ENCODE results near the gene P4HA2. TPM values are rescaled to one million over a fixed set of nuclear protein-coding genes. Genes with fewer than 3 reads are reported as not detected.

Gene P4HA2
- total and polyA plus RNA-seq, 2 experiments from 2014 or later = 5.9 to 8.0 TPM

DNA sequence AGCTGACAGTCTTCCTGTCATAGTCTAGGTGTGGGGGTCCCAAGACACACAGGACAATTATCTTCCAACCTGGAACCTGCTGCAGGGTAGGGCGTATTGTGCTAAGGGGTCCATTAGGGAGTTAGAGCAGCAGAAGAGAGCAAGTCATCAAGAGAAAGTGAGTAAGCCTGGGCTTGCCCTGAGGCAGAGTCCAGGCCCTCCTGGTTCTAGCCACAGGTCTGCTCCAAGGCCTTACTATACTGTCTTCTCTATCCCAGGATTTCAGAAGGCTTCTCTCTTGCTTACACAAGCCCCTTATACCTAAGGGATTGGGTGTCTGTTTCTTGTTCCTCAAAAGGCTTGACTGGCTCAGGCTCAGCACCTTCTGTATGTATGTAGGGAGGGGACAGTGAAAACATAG is 7.7 kb downstream of the P4HA2 start:
- Histone ChIP-seq H3K9me2 (ENCODE audit: insufficient read depth) (no peaks in the 10 kb centered on the region), H3K79me2 (replicated peaks; ENCODE audit: insufficient read depth) (no peaks in the 10 kb centered on the region), H3K4me2 (no peak overlapping the region), H3K27ac (ENCODE audit: low read depth) (no peak overlapping the region), H2AFZ (no peak overlapping the region), H3K4me1 (ENCODE audit: insufficient read depth) (no peaks in the 10 kb centered on the region), H3K4me3 (no peak overlapping the region), H3F3A (replicated peaks; ENCODE audit: low read depth) (no peaks in the 10 kb centered on the region), H4K20me1 (replicated peaks; ENCODE audit: insufficient read depth) (no peaks in the 10 kb centered on the region), H3K36me3 (ENCODE audit: insufficient read depth) (no peaks in the 10 kb centered on the region), H3K27me3 (ENCODE audit: insufficient read depth) (no peaks in the 10 kb centered on the region)
- Mint-ChIP-seq H3K27me3 (ENCODE audit: insufficient read depth, low read depth, poor library complexity) (peaks cover 5% of the 10 kb centered on the region), H3K36me3 (ENCODE audit: low read depth) (no peaks in the 10 kb centered on the region), H3K4me1 (peaks cover 1% of the 10 kb centered on the region), H3K27ac (no peak overlapping the region), H3K4me3 (no peak overlapping the region), H3K9me3 (no peaks in the 10 kb centered on the region)
- TF ChIP-seq, protein P1, sequence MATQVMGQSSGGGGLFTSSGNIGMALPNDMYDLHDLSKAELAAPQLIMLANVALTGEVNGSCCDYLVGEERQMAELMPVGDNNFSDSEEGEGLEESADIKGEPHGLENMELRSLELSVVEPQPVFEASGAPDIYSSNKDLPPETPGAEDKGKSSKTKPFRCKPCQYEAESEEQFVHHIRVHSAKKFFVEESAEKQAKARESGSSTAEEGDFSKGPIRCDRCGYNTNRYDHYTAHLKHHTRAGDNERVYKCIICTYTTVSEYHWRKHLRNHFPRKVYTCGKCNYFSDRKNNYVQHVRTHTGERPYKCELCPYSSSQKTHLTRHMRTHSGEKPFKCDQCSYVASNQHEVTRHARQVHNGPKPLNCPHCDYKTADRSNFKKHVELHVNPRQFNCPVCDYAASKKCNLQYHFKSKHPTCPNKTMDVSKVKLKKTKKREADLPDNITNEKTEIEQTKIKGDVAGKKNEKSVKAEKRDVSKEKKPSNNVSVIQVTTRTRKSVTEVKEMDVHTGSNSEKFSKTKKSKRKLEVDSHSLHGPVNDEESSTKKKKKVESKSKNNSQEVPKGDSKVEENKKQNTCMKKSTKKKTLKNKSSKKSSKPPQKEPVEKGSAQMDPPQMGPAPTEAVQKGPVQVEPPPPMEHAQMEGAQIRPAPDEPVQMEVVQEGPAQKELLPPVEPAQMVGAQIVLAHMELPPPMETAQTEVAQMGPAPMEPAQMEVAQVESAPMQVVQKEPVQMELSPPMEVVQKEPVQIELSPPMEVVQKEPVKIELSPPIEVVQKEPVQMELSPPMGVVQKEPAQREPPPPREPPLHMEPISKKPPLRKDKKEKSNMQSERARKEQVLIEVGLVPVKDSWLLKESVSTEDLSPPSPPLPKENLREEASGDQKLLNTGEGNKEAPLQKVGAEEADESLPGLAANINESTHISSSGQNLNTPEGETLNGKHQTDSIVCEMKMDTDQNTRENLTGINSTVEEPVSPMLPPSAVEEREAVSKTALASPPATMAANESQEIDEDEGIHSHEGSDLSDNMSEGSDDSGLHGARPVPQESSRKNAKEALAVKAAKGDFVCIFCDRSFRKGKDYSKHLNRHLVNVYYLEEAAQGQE (IDR thresholded peaks at IDR 0.05; ENCODE audit: unreplicated experiment) = no peak
- TF ChIP-seq ZNF331 (CRISPR knock-in tag; IDR thresholded peaks at IDR 0.05; ENCODE audit: low read depth) (no peak), EZH2 (IDR thresholded peaks at IDR 0.05; ENCODE audit: low read depth, unreplicated experiment) (no peak), ZNF114 (CRISPR knock-in tag; IDR thresholded peaks at IDR 0.05) (no peak), JUNB (IDR thresholded peaks at IDR 0.05; ENCODE audit: unreplicated experiment) (no peak), NANOG (IDR thresholded peaks at IDR 0.05; ENCODE audit: borderline replicate concordance) (no peak), STAT1 (IDR thresholded peaks at IDR 0.05; ENCODE audit: unreplicated experiment) (no peak), EZH2phosphoT487 (IDR thresholded peaks at IDR 0.05; ENCODE audit: unreplicated experiment) (no peak), CREB1 (CRISPR knock-in tag; IDR thresholded peaks at IDR 0.05; ENCODE audit: low read depth) (no peak), POLR2AphosphoS5 (IDR thresholded peaks at IDR 0.05; ENCODE audit: low read depth) (no peak)
- TF ChIP-seq, protein P2, sequence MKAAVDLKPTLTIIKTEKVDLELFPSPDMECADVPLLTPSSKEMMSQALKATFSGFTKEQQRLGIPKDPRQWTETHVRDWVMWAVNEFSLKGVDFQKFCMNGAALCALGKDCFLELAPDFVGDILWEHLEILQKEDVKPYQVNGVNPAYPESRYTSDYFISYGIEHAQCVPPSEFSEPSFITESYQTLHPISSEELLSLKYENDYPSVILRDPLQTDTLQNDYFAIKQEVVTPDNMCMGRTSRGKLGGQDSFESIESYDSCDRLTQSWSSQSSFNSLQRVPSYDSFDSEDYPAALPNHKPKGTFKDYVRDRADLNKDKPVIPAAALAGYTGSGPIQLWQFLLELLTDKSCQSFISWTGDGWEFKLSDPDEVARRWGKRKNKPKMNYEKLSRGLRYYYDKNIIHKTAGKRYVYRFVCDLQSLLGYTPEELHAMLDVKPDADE (IDR thresholded peaks at IDR 0.05) = no peak
- TF ChIP-seq, protein P3, sequence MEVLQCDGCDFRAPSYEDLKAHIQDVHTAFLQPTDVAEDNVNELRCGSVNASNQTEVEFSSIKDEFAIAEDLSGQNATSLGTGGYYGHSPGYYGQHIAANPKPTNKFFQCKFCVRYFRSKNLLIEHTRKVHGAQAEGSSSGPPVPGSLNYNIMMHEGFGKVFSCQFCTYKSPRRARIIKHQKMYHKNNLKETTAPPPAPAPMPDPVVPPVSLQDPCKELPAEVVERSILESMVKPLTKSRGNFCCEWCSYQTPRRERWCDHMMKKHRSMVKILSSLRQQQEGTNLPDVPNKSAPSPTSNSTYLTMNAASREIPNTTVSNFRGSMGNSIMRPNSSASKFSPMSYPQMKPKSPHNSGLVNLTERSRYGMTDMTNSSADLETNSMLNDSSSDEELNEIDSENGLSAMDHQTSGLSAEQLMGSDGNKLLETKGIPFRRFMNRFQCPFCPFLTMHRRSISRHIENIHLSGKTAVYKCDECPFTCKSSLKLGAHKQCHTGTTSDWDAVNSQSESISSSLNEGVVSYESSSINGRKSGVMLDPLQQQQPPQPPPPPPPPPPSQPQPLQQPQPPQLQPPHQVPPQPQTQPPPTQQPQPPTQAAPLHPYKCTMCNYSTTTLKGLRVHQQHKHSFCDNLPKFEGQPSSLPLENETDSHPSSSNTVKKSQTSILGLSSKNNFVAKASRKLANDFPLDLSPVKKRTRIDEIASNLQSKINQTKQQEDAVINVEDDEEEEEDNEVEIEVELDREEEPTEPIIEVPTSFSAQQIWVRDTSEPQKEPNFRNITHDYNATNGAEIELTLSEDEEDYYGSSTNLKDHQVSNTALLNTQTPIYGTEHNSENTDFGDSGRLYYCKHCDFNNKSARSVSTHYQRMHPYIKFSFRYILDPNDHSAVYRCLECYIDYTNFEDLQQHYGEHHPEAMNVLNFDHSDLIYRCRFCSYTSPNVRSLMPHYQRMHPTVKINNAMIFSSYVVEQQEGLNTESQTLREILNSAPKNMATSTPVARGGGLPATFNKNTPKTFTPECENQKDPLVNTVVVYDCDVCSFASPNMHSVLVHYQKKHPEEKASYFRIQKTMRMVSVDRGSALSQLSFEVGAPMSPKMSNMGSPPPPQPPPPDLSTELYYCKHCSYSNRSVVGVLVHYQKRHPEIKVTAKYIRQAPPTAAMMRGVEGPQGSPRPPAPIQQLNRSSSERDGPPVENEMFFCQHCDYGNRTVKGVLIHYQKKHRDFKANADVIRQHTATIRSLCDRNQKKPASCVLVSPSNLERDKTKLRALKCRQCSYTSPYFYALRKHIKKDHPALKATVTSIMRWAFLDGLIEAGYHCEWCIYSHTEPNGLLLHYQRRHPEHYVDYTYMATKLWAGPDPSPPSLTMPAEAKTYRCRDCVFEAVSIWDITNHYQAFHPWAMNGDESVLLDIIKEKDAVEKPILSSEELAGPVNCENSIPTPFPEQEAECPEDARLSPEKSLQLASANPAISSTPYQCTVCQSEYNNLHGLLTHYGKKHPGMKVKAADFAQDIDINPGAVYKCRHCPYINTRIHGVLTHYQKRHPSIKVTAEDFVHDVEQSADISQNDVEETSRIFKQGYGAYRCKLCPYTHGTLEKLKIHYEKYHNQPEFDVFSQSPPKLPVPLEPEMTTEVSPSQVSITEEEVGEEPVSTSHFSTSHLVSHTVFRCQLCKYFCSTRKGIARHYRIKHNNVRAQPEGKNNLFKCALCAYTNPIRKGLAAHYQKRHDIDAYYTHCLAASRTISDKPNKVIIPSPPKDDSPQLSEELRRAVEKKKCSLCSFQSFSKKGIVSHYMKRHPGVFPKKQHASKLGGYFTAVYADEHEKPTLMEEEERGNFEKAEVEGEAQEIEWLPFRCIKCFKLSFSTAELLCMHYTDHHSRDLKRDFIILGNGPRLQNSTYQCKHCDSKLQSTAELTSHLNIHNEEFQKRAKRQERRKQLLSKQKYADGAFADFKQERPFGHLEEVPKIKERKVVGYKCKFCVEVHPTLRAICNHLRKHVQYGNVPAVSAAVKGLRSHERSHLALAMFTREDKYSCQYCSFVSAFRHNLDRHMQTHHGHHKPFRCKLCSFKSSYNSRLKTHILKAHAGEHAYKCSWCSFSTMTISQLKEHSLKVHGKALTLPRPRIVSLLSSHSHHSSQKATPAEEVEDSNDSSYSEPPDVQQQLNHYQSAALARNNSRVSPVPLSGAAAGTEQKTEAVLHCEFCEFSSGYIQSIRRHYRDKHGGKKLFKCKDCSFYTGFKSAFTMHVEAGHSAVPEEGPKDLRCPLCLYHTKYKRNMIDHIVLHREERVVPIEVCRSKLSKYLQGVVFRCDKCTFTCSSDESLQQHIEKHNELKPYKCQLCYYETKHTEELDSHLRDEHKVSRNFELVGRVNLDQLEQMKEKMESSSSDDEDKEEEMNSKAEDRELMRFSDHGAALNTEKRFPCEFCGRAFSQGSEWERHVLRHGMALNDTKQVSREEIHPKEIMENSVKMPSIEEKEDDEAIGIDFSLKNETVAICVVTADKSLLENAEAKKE (CRISPR knock-in tag; IDR thresholded peaks at IDR 0.05) = no peak
- TF ChIP-seq, protein P4, sequence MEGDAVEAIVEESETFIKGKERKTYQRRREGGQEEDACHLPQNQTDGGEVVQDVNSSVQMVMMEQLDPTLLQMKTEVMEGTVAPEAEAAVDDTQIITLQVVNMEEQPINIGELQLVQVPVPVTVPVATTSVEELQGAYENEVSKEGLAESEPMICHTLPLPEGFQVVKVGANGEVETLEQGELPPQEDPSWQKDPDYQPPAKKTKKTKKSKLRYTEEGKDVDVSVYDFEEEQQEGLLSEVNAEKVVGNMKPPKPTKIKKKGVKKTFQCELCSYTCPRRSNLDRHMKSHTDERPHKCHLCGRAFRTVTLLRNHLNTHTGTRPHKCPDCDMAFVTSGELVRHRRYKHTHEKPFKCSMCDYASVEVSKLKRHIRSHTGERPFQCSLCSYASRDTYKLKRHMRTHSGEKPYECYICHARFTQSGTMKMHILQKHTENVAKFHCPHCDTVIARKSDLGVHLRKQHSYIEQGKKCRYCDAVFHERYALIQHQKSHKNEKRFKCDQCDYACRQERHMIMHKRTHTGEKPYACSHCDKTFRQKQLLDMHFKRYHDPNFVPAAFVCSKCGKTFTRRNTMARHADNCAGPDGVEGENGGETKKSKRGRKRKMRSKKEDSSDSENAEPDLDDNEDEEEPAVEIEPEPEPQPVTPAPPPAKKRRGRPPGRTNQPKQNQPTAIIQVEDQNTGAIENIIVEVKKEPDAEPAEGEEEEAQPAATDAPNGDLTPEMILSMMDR (conservative IDR thresholded peaks at IDR 0.05; ENCODE audit: low read depth in 2 of 2) = no peak
- DNase-seq (ENCODE audit: low spot score) (no peak), ATAC-seq (no peak)

Measured in GM23338 (cell line).